ENCODE data around the gene ZDHHC14. TPM values are rescaled to one million over a fixed set of nuclear protein-coding genes. Genes with fewer than 3 reads are reported as not detected.
A peak's percentile ranks its signal among the peaks of the same experiment; 100 is the strongest.

The ZDHHC14 gene
- total RNA-seq, 1 donor from 2014 or later = 14.5 TPM

DNA sequence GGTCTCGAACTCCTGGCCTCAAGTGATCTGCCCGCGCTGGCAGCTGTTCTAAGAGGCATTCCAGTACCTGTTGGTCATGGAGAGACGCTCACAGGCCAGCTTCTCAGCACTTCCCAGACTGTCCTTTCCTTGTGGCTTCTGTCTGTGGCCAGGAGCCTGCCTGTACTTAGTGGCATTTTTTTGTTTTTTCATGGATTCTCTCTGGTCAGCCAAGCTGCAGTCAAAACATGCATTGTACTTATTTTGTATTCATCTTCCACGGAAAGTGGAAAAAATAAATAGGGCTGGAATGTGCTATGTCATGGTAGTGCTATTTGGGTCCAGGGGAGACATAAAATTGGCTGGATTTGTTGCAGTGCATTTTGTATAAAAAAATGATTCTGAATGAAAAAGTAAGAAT lies 29.1 kb downstream of the ZDHHC14 start:
- Histone ChIP-seq H3K27me3 (no peaks in the 10 kb centered on the region), H3K36me3 (no peaks in the 10 kb centered on the region), H3K4me3 (no peak overlapping the region), H3K9me3 (no peaks in the 10 kb centered on the region), H3K27ac (no peak overlapping the region), H3K4me1 (peaks cover 0 to 5% of the 10 kb centered on the region in 2 donors)
- intact Hi-C loops (cut with DNase I) = no loop called here
- TF ChIP-seq, protein P1, sequence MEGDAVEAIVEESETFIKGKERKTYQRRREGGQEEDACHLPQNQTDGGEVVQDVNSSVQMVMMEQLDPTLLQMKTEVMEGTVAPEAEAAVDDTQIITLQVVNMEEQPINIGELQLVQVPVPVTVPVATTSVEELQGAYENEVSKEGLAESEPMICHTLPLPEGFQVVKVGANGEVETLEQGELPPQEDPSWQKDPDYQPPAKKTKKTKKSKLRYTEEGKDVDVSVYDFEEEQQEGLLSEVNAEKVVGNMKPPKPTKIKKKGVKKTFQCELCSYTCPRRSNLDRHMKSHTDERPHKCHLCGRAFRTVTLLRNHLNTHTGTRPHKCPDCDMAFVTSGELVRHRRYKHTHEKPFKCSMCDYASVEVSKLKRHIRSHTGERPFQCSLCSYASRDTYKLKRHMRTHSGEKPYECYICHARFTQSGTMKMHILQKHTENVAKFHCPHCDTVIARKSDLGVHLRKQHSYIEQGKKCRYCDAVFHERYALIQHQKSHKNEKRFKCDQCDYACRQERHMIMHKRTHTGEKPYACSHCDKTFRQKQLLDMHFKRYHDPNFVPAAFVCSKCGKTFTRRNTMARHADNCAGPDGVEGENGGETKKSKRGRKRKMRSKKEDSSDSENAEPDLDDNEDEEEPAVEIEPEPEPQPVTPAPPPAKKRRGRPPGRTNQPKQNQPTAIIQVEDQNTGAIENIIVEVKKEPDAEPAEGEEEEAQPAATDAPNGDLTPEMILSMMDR (IDR thresholded peaks at IDR 0.05) = no peak
- DNase-seq (ENCODE audit: low spot score in 2 of 2) = no peak

DNA sequence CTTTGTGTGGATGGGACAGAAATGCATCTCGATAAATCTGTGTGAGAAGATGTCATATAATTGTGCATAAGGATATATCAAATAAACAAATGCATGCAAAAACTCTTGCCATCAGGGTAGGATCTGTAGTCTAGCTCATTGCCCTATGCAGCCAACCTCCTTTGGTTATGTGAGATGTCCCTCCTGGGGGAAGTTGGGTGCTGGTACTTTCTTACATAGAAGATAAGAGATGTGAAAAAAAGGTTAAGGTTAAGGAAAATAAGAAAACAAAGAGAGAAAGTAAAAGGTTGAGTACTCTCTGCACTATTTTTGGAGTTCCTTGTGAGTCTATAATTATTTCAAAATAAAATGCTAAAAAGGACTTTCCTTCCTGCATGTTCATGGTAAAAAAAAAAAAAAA lies 30.4 kb downstream of the ZDHHC14 start:
- H3K4me1 ChIP-seq = peaks cover 0 to 5% of the 10 kb centered on the region in 2 donors
- no peak overlapping the region for H3K27ac ChIP-seq
- DNase-seq (ENCODE audit: low spot score in 2 of 2) = no peak
- H3K9me3 ChIP-seq = no peaks in the 10 kb centered on the region
- H3K4me3 ChIP-seq = no peak overlapping the region
- intact Hi-C loops (cut with DNase I) = no loop called here
- H3K27me3 ChIP-seq = no peaks in the 10 kb centered on the region
- TF ChIP-seq, protein P1 (IDR thresholded peaks at IDR 0.05) = no peak
- no peaks in the 10 kb centered on the region for H3K36me3 ChIP-seq

DNA sequence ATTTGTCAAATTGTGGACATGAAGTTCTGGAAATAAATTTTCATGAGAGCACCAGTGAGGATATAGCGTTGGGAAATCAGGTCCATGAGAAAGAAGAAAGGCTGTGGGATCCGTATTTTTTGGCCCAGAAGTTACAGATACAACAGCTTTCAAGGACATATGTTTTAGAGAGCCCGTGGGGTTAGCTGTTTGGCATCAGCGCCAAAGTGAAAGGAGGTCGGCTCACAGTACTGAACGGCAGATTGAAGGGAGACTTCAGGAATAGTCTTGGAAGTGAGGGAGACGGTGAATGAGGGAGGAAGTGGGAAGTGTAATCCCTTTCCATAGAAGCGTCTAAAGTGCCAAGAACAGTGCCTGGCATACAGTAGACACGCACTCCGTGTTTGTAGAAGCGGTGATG lies 31.8 kb downstream of the ZDHHC14 start:
- Histone ChIP-seq H3K27ac (no peak overlapping the region), H3K4me1 (peaks cover 0 to 5% of the 10 kb centered on the region in 2 donors), H3K4me3 (peak overlapping the region in 1 of 2 donors; percentile 25), H3K36me3 (no peaks in the 10 kb centered on the region), H3K27me3 (no peaks in the 10 kb centered on the region), H3K9me3 (no peaks in the 10 kb centered on the region)
- no peak for DNase-seq (ENCODE audit: low spot score in 2 of 2)
- TF ChIP-seq, protein P1 (IDR thresholded peaks at IDR 0.05) = no peak
- intact Hi-C loops (cut with DNase I) = no loop called here

DNA sequence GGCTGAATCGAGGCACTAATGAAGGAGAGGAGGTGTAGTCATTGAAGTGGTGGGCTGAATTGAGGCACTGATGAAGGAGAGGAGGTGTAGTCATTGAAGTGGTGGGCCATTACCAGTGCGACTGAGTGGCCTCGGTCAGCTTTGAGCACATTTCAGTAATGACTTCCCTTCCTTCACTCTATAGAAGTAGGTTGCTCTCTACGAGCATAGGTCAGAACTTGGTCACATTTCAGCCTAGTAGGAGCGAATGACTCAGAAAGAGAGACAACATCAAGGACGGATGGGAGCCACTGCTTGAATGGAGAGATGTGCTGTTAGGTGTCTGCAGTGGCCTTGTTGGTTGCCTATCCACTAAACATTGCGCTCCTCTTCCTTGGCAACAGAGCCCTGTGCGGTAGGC lies 39.5 kb downstream of the ZDHHC14 start:
- intact Hi-C loops (cut with DNase I) = no loop called here
- TF ChIP-seq, protein P1 (IDR thresholded peaks at IDR 0.05) = no peak
- no peak for DNase-seq (ENCODE audit: low spot score in 2 of 2)
- no peaks in the 10 kb centered on the region for H3K36me3 ChIP-seq
- H3K4me3 ChIP-seq = no peak overlapping the region
- H3K27me3 ChIP-seq = no peaks in the 10 kb centered on the region
- H3K9me3 ChIP-seq = no peaks in the 10 kb centered on the region
- H3K27ac ChIP-seq = no peak overlapping the region
- no peaks in the 10 kb centered on the region for H3K4me1 ChIP-seq

DNA sequence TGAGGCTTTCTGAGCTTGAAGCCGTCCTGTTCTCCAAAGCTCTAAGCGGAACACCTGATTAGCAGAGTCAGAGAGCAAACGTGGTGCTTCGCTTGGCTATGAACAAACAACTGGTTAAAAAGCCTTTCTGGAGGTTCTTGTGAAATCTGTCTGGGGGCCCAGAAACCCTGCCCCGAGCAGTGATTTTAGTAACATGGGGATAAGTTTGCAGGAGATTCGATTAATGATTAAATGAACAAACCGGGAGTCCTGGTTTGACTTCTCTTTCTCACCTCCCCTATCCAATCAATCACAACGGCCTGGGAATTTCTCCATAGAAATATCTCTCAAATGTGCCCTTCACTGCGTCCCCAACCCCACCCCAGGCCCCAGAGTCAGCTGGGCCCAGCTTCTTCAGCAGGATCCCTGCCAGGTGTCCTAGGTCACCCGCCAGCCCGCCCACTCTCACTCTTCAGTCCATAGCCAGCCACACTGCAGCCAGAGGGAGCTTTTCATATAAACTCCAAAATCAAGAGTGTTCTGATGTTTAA lies 43.6 kb downstream of the ZDHHC14 start:
- TF ChIP-seq, protein P1 (IDR thresholded peaks at IDR 0.05) = no peak
- Histone ChIP-seq H3K36me3 (no peaks in the 10 kb centered on the region), H3K9me3 (no peaks in the 10 kb centered on the region), H3K4me3 (no peak overlapping the region), H3K4me1 (no peaks in the 10 kb centered on the region), H3K27ac (no peak overlapping the region), H3K27me3 (no peaks in the 10 kb centered on the region)
- intact Hi-C loops (cut with DNase I) = no loop called here
- no peak for DNase-seq (ENCODE audit: low spot score in 2 of 2)

DNA sequence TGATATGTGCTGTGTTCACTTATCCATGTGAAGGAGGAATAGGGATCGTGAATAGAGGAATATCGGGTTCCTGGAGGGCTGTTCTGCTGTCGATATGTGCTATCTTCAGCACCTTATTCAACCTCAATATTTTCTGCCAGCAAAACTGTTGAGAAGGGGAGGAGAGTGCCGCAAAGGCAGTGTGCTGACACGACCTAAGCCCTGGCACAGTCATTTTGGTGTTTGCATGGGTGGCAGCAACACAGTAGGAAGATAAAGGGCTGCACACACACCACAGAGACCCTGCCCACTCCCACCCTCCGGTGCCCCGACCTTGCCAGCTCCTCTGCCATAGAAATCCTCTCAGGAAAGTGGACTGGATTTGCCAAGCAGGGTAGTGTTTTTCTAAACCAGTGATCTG lies 47.0 kb downstream of the ZDHHC14 start:
- no peak for DNase-seq (ENCODE audit: low spot score in 2 of 2)
- no peak overlapping the region for H3K27ac ChIP-seq
- H3K9me3 ChIP-seq = no peaks in the 10 kb centered on the region
- H3K4me1 ChIP-seq = no peaks in the 10 kb centered on the region
- intact Hi-C loops (cut with DNase I) = no loop called here
- TF ChIP-seq, protein P1 (IDR thresholded peaks at IDR 0.05) = no peak
- no peaks in the 10 kb centered on the region for H3K27me3 ChIP-seq
- no peak overlapping the region for H3K4me3 ChIP-seq
- H3K36me3 ChIP-seq = no peaks in the 10 kb centered on the region

Data from ascending aorta (tissue), 2 donors.